ENCODE results near the gene LRTM2.

DNA sequence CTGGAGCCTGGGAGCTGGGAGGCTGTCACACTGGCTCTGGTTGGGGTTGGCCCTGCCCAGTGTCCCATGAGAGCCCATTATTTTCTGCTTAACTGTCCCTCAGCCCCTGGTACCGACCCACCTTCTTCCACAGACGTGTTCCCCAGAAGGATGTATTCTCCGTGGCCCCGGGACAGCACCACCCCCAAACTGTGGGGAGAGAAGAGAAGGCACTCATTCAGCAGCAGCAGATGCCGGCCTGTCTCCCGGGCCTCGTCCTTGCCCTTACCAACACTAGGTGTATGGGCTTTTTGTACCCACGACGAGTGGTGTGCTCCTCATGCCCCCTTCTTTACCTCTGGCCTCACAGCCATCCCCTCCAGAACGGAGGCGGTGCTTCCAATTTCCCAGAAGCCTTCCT is 38.1 kb downstream of the LRTM2 start:
- no peak for TF ChIP-seq POLR2A (IDR thresholded peaks at IDR 0.05)
- TF ChIP-seq, protein P1, sequence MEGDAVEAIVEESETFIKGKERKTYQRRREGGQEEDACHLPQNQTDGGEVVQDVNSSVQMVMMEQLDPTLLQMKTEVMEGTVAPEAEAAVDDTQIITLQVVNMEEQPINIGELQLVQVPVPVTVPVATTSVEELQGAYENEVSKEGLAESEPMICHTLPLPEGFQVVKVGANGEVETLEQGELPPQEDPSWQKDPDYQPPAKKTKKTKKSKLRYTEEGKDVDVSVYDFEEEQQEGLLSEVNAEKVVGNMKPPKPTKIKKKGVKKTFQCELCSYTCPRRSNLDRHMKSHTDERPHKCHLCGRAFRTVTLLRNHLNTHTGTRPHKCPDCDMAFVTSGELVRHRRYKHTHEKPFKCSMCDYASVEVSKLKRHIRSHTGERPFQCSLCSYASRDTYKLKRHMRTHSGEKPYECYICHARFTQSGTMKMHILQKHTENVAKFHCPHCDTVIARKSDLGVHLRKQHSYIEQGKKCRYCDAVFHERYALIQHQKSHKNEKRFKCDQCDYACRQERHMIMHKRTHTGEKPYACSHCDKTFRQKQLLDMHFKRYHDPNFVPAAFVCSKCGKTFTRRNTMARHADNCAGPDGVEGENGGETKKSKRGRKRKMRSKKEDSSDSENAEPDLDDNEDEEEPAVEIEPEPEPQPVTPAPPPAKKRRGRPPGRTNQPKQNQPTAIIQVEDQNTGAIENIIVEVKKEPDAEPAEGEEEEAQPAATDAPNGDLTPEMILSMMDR (IDR thresholded peaks at IDR 0.05): no peak
